Stomach (tissue), 9 donors: Measurements from ENCODE around the gene PSEN2. TPM values are rescaled to one million over a fixed set of nuclear protein-coding genes. Genes with fewer than 3 reads are reported as not detected.

ENCODE experiments used
- DNase-seq, 2 donors: peaks; one replicate each; pipeline versions ENCODE4 v3.0.0 to v3.0.0-alpha.2; 2013 to 2019
- H3K27ac ChIP-seq, 5 donors: fragments of 200-600 bp in 4 of 5; sonication (generic) in 4 of 5; one replicate each; pipeline ENCODE4 v1.5.1; 2013 to 2019; ENCODE audit warnings: mild to moderate bottlenecking in 1 of 5, moderate library complexity in 1 of 5
- H3K27me3 ChIP-seq, 3 donors: fragments of 200-600 bp; sonication (generic); one replicate each; pipeline ENCODE4 v1.5.1; 2017 to 2019; ENCODE audit warnings: mixed run types in 1 of 3
- H3K36me3 ChIP-seq, 4 donors: fragments of 200-600 bp; sonication (generic); 1 replicate in 3 of 4; 2 replicates in 1 of 4; pipeline ENCODE4 v1.5.1; 2016 to 2019
- H3K4me1 ChIP-seq, 4 donors: fragments of 200-600 bp; sonication (generic); one replicate each; pipeline ENCODE4 v1.5.1; 2016 to 2019
- H3K4me3 ChIP-seq, 4 donors: fragments of 200-600 bp; sonication (generic) in 3 of 4; one replicate each; pipeline ENCODE4 v1.5.1; 2016 to 2019; ENCODE audit warnings: mild to moderate bottlenecking in 1 of 4
- H3K9me3 ChIP-seq, 4 donors: fragments of 200-600 bp; sonication (generic); one replicate each; pipeline ENCODE4 v1.5.1; 2016 to 2019
- EP300 ChIP-seq: sonication (generic); formaldehyde crosslinking; IDR thresholded peaks from one replicate; pipeline ENCODE4 v1.6.1; 2017; ENCODE audit warnings: antibody characterized with exemption
- POLR2A ChIP-seq, 4 donors: fragments of 450-650 bp; IDR thresholded peaks; one replicate each; pipeline ENCODE4 v1.6.1; 2016; ENCODE audit warnings: antibody characterized with exemption in 4 of 4, control low read depth in 2 of 4, mild to moderate bottlenecking in 1 of 4, moderate library complexity in 1 of 4
- POLR2AphosphoS5 ChIP-seq, 3 donors: sonication (generic); formaldehyde crosslinking; IDR thresholded peaks; one replicate each; pipeline ENCODE4 v1.6.1; 2016; ENCODE audit warnings: antibody characterized with exemption in 3 of 3
- WGBS, 5 donors: extraction: QIAGEN DNeasy Blood & Tissue Kit in 3 of 5; methylation state at CpG; one replicate each; pipeline versions ENCODE4 v1.1.5 to v1.1.7; 2013 to 2018; 5-methylcytosine and 5-hydroxymethylcytosine counted together
- intact Hi-C: fragments of 100-400 bp; cut with DNase I; formaldehyde crosslinking; loops from one replicate; pipeline ENCODE4 v1.15.1; 2023; ENCODE audit warnings: low total_unique reads
- polyA plus RNA-seq, 3 donors: library from polyadenylated mRNA; stranded (reverse); fragments of 200-250 nt; gene quantifications; one replicate each; pipeline ENCODE4 v1.2.3, GENCODE V29; 2013
- total RNA-seq, 5 donors: library from RNA; depleted of rRNA; stranded (reverse); fragments of >200 nt; gene quantifications; one replicate each; pipeline versions ENCODE4 v1.1.0 to v1.2.3, GENCODE V29; 2014 to 2016
- TF ChIP-seq, protein P1 (sequence below), 7 experiments: fragments of 450-650 bp in 4 of 7; fragments of 200-600 bp in 3 of 7; sonication (generic) in 3 of 7; IDR thresholded peaks; one replicate each; pipeline ENCODE4 v1.5.1; 2016 to 2019; ENCODE audit warnings: antibody characterized with exemption in 7 of 7, control low read depth in 2 of 7, mild to moderate bottlenecking in 1 of 7
- donor health status: healthy with polysubstance abuse.
- donor health status: Bipolar disorder and iron deficiency.
- donor health status: healthy.

Gene PSEN2
- total and polyA plus RNA-seq, 8 donors, result 2.7 to 36.2 (median 14.7) TPM

DNA sequence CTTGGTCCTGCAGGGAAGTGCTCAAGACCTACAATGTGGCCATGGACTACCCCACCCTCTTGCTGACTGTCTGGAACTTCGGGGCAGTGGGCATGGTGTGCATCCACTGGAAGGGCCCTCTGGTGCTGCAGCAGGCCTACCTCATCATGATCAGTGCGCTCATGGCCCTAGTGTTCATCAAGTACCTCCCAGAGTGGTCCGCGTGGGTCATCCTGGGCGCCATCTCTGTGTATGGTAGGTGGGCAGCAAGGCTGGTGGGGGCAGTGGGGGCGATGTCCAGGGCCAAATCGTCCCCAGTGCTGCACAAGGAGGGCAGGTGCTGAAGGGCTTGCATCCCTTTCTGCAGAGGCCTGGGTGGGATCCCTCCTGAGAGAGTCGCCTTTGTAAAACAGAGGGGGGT, 18.4 kb downstream of the PSEN2 start:
- Histone ChIP-seq H3K4me3 (no peak overlapping the region), H3K36me3 (peaks cover 49 to 95% (median 90%) of the 10 kb centered on the region in 4 donors), H3K27me3 (no peaks in the 10 kb centered on the region), H3K27ac (no peak overlapping the region), H3K4me1 (peaks cover 0 to 18% (median 9%) of the 10 kb centered on the region in 4 donors), H3K9me3 (no peaks in the 10 kb centered on the region)
- intact Hi-C loops, result no loop called here
- TF ChIP-seq POLR2A (IDR thresholded peaks at IDR 0.05) (no peak), POLR2AphosphoS5 (IDR thresholded peaks at IDR 0.05) (no peak), EP300 (no peak)
- TF ChIP-seq, protein P1, sequence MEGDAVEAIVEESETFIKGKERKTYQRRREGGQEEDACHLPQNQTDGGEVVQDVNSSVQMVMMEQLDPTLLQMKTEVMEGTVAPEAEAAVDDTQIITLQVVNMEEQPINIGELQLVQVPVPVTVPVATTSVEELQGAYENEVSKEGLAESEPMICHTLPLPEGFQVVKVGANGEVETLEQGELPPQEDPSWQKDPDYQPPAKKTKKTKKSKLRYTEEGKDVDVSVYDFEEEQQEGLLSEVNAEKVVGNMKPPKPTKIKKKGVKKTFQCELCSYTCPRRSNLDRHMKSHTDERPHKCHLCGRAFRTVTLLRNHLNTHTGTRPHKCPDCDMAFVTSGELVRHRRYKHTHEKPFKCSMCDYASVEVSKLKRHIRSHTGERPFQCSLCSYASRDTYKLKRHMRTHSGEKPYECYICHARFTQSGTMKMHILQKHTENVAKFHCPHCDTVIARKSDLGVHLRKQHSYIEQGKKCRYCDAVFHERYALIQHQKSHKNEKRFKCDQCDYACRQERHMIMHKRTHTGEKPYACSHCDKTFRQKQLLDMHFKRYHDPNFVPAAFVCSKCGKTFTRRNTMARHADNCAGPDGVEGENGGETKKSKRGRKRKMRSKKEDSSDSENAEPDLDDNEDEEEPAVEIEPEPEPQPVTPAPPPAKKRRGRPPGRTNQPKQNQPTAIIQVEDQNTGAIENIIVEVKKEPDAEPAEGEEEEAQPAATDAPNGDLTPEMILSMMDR (IDR thresholded peaks at IDR 0.05), result no peak
- no peak for DNase-seq
- 95 to 100% (median 96%) methylated on average over 1 to 8 of the region's 8 CpGs for WGBS, 5 donors

DNA sequence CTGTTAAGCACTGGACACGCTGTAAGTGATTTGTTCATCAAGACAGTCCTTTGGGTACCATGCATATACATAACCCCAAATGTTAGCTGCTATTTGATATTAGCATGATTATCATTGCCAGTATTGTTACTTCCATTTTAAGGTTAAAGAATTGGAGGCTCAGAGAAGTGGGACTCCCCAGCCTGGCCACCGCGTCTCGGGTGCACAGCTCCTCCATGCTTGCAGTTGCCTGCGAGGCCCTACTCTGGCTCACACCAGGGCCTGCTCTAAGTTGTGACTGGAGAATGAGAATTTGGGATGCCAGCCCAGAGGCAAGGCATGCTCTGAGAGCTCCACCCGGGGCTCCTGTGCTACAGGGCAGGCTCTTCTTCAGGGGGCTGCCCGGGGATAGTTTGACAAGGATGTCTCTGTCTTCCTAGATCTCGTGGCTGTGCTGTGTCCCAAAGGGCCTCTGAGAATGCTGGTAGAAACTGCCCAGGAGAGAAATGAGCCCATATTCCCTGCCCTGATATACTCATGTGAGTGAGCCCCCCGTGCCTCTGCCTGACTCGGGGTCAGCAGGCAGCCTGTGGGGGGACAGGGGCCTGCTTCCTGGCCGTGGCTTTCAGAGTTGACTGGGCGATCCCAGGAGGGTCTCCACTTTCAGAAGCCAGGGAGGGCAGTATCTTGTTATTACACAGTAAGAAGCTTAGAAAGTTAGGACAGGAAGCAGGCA, 19.4 kb downstream of the PSEN2 start:
- Histone ChIP-seq H3K4me1 (peaks cover 0 to 8% (median 2%) of the 10 kb centered on the region in 4 donors), H3K4me3 (no peak overlapping the region), H3K27me3 (no peaks in the 10 kb centered on the region), H3K27ac (no peak overlapping the region), H3K9me3 (no peaks in the 10 kb centered on the region), H3K36me3 (peaks cover 55 to 100% (median 98%) of the 10 kb centered on the region in 4 donors)
- intact Hi-C loops, result no loop called here
- 94 to 97% (median 95%) methylated on average over 11 to 12 of the region's 12 CpGs for WGBS, 5 donors
- TF ChIP-seq POLR2A (IDR thresholded peaks at IDR 0.05) (no peak), POLR2AphosphoS5 (IDR thresholded peaks at IDR 0.05) (no peak)
- DNase-seq, result no peak

DNA sequence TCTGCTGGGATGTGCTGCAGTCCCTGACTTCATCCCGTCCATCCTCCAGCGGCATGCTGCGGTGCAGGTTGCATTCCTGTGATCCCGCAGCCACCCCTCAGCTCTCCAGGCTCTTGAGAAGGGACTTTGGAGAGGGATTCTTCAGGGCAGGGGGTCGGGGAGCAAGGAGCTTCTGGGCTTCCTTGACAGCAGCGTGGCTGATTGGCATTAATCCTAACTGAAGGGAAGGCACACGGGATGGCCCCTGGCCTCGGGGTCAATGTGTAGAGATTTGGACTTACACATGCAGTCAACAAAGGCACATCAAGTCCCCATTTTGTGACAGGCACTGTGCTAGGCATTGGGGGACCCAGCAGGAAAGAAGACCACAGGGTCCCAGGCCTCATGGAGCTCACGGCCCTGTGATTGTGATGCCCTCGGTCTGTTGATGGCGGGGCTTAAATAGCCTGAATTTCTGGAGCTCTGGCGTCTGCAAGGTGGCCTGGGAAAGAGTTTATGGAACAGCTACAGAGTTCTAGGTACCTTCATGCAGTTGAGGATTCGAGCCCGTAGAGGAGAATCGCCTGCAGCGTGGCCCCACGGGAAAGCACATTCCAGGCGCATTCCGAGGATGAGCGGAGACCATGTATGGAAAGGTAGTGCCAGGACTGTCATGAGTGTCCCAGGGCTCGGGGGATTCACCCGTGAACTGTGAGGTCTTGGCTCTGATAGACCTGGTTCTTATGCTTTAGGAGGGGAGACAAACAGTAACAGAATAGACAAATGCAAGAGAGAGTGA, 20.1 kb downstream of the PSEN2 start:
- DNase-seq, result no peak
- intact Hi-C loops, result no loop called here
- Histone ChIP-seq H3K4me1 (peaks cover 0 to under 1% (median 0%) of the 10 kb centered on the region in 4 donors), H3K4me3 (no peak overlapping the region), H3K27me3 (no peaks in the 10 kb centered on the region), H3K9me3 (no peaks in the 10 kb centered on the region), H3K27ac (no peak overlapping the region), H3K36me3 (peaks cover 51 to 100% (median 100%) of the 10 kb centered on the region in 4 donors)
- no peak for TF ChIP-seq POLR2AphosphoS5 (IDR thresholded peaks at IDR 0.05)
- TF ChIP-seq, protein P1 (IDR thresholded peaks at IDR 0.05), result no peak
- no peak for TF ChIP-seq POLR2A (IDR thresholded peaks at IDR 0.05)
- TF ChIP-seq EP300, result no peak
- WGBS, 5 donors, result 88 to 93% (median 89%) methylated on average over 22 of the region's 22 CpGs

DNA sequence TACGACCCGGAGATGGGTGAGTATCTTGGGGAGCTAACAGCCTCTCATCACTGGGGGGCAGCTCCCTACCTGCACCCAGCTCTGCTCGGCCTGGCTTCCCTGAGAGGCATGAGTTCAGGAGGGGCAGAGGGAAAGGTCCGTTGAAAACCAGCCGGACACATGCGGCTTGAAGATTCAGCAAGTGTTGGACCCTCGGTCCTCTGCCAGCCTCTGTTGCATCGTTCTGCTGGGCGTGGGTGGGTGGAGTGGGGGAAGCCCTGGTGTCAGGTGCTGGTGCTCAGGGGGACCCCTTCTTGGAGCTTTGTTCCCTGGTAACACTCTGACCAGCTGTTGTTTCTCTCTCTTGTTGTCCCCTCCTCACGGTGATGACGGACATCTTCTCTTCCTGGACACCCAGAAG, 20.9 kb downstream of the PSEN2 start:
- WGBS, 5 donors, result 89 to 96% (median 96%) methylated on average over 9 to 11 of the region's 11 CpGs
- H3K9me3 ChIP-seq, result no peaks in the 10 kb centered on the region
- no peaks in the 10 kb centered on the region for H3K27me3 ChIP-seq
- H3K36me3 ChIP-seq, result peaks cover 47 to 100% (median 100%) of the 10 kb centered on the region in 4 donors
- intact Hi-C loops, result no loop called here
- no peak for DNase-seq
- H3K27ac ChIP-seq, result no peak overlapping the region
- no peaks in the 10 kb centered on the region for H3K4me1 ChIP-seq
- H3K4me3 ChIP-seq, result no peak overlapping the region
- TF ChIP-seq POLR2AphosphoS5 (IDR thresholded peaks at IDR 0.05), result no peak
- TF ChIP-seq POLR2A (IDR thresholded peaks at IDR 0.05), result no peak
- no peak for TF ChIP-seq EP300
- TF ChIP-seq, protein P1 (IDR thresholded peaks at IDR 0.05), result no peak
